Embryonic facial prominence (tissue), 1 donor: ENCODE data around the gene EFNA2.
A peak's percentile ranks its signal among the peaks of the same experiment; 100 is the strongest.

Source experiments
- DNase-seq: peaks from one replicate; pipeline ENCODE4 v3.0.0-alpha.2; 2016; ENCODE audit errors: extremely low spot score

The EFNA2 gene

GRCh38 chr19:1249298-1249989 is 36.2 kb upstream of the EFNA2 start:
- DNase-seq = peak; percentile 94

- no peak for DNase-seq
Measured at GRCh38 chr19:1249990-1250436, 35.7 kb upstream of the EFNA2 start.

GRCh38 chr19:1250437-1251260 is 35.0 kb upstream of the EFNA2 start:
- DNase-seq = no peak

- DNase-seq = no peak
Measured at GRCh38 chr19:1251330-1252220, 34.1 kb upstream of the EFNA2 start.

GRCh38 chr19:1252221-1252820 is 33.4 kb upstream of the EFNA2 start:
- no peak for DNase-seq

GRCh38 chr19:1252821-1253513 is 32.7 kb upstream of the EFNA2 start:
- no peak for DNase-seq

GRCh38 chr19:1253514-1254080 is 32.1 kb upstream of the EFNA2 start:
- no peak for DNase-seq

- no peak for DNase-seq
Measured at GRCh38 chr19:1254081-1254527, 31.6 kb upstream of the EFNA2 start.

- DNase-seq = no peak
Measured at GRCh38 chr19:1254530-1255185, 31.0 kb upstream of the EFNA2 start.

- no peak for DNase-seq
Measured at GRCh38 chr19:1255186-1256161, 30.2 kb upstream of the EFNA2 start.

- no peak for DNase-seq
Measured at GRCh38 chr19:1256646-1257474, 28.8 kb upstream of the EFNA2 start.

- no peak for DNase-seq
Measured at GRCh38 chr19:1257475-1258162, 28.1 kb upstream of the EFNA2 start.

- DNase-seq = no peak
Measured at GRCh38 chr19:1258163-1258492, 27.5 kb upstream of the EFNA2 start.

- DNase-seq = no peak
Measured at GRCh38 chr19:1258707-1259205, 26.9 kb upstream of the EFNA2 start.

- no peak for DNase-seq
Measured at GRCh38 chr19:1259206-1259875, 26.3 kb upstream of the EFNA2 start.

GRCh38 chr19:1259876-1260748 is 25.6 kb upstream of the EFNA2 start:
- no peak for DNase-seq
